HT1080 (cell line): Measurements from ENCODE around the gene C7orf25. TPM values are rescaled to one million over a fixed set of nuclear protein-coding genes. Genes with fewer than 3 reads are reported as not detected.

ENCODE experiments used
- DNase-seq: peaks from one replicate; pipeline ENCODE4 v3.0.0-alpha.2; 2015; ENCODE audit warnings: low read depth
- polyA plus RNA-seq, 2 experiments: library from polyadenylated mRNA; depleted of rRNA; stranded (reverse); fragments of >200 nt; gene quantifications; 2 replicates each; pipeline ENCODE4 v1.2.3, GENCODE V29; 2015
- total RNA-seq: library from RNA; depleted of rRNA; stranded (reverse); fragments of >200 nt; shearing (Covaris generic); gene quantifications from 2 replicates; pipeline ENCODE4 v1.2.3, GENCODE V29; 2014; rRNA removed

C7orf25 gene
- 9.0 and 12.5 TPM in 2 replicates for total RNA-seq
- 15.7 and 16.5 TPM in 2 replicates for polyA plus RNA-seq (2015; cell fraction: cytosol; rRNA removed)
- 6.3 and 8.6 TPM in 2 replicates for polyA plus RNA-seq (2015; cell fraction: nucleus; rRNA removed)

GRCh38 chr7:42911454-42912447 lies at the start of gene C7orf25:
TSS of gene C7orf25 (minus strand) at chr7:42912070. CDS start at chr7:42910900, 1,170 bp downstream.
- DNase-seq = peak; percentile 94

GRCh38 chr7:42961170-42961569 lies 49.3 kb upstream of the C7orf25 start:
- no peak for DNase-seq

- DNase-seq = no peak
These were observed 48.9 kb upstream of the C7orf25 start for GRCh38 chr7:42960762-42961161.

GRCh38 chr7:42959549-42959948 lies 47.7 kb upstream of the C7orf25 start:
- DNase-seq = no peak

GRCh38 chr7:42956062-42956461 lies 44.2 kb upstream of the C7orf25 start:
- DNase-seq = no peak

- DNase-seq = no peak
These were observed 42.1 kb upstream of the C7orf25 start for GRCh38 chr7:42953994-42954393.

GRCh38 chr7:42952328-42952727 lies 40.5 kb upstream of the C7orf25 start:
- no peak for DNase-seq

- DNase-seq = no peak
These were observed 38.5 kb upstream of the C7orf25 start for GRCh38 chr7:42950417-42950816.

- DNase-seq = no peak
These were observed 35.7 kb upstream of the C7orf25 start for GRCh38 chr7:42947521-42947920.

- DNase-seq = no peak
These were observed 34.7 kb upstream of the C7orf25 start for GRCh38 chr7:42946627-42946950.

GRCh38 chr7:42945821-42946626 lies 34.2 kb upstream of the C7orf25 start:
- DNase-seq = no peak

GRCh38 chr7:42940985-42941847 lies 29.3 kb upstream of the C7orf25 start:
- DNase-seq = peak; percentile 50

GRCh38 chr7:42939457-42940240 lies 27.8 kb upstream of the C7orf25 start:
- no peak for DNase-seq

- DNase-seq = no peak
These were observed 24.0 kb upstream of the C7orf25 start for GRCh38 chr7:42935861-42936260.

GRCh38 chr7:42934291-42934690 lies 22.4 kb upstream of the C7orf25 start:
- no peak for DNase-seq

GRCh38 chr7:42932811-42933591 lies 21.1 kb upstream of the C7orf25 start:
- no peak for DNase-seq

GRCh38 chr7:42931834-42932651 lies 20.2 kb upstream of the C7orf25 start, which contains the start of the genes MRPL32 and PSMA2:
TSS of gene MRPL32 (plus strand) at chr7:42932376. CDS start at chr7:42932387, 11 bp downstream.
TSS of gene PSMA2 (minus strand) at chr7:42932174. CDS start at chr7:42932158, 16 bp downstream.
- DNase-seq = peak; percentile 97

GRCh38 chr7:42931447-42931833 lies 19.6 kb upstream of the C7orf25 start:
- no peak for DNase-seq
